NCI-H1436 treated with DMSO at 0.1 percent for 48 hours (cell line): Measurements from ENCODE around the gene BLVRA.
A peak's percentile ranks its signal among the peaks of the same experiment; 100 is the strongest.
"Not testable (repeated sequence)": the region's sequence is repeated elsewhere in the genome, so short reads cannot be mapped to it uniquely, and the experiment has no call there.

ENCODE experiments used
- DNase-seq: peaks from one replicate; lab custom pipeline; 2025; lab: John Stamatoyannopoulos, UW

Gene BLVRA

GRCh38 chr7:43758029-43758821, at the start of gene BLVRA:
Gene BLVRA (plus strand): TSS chr7:43758680. CDS start chr7:43771159, 12,479 bp downstream.
- no peak for DNase-seq

- no peak for DNase-seq
Observed at GRCh38 chr7:43711503-43711902, 47.0 kb upstream of the BLVRA start.

GRCh38 chr7:43715966-43716365, 42.5 kb upstream of the BLVRA start:
- not testable (repeated sequence) for DNase-seq

GRCh38 chr7:43716598-43716997, 41.9 kb upstream of the BLVRA start:
- no peak for DNase-seq

- no peak for DNase-seq
Observed at GRCh38 chr7:43721193-43721806, 37.2 kb upstream of the BLVRA start.

GRCh38 chr7:43723007-43723341, 35.5 kb upstream of the BLVRA start:
- no peak for DNase-seq

GRCh38 chr7:43725251-43725650, 33.2 kb upstream of the BLVRA start:
- no peak for DNase-seq

- DNase-seq = no peak
Observed at GRCh38 chr7:43726466-43726865, 32.0 kb upstream of the BLVRA start.

GRCh38 chr7:43727003-43727402, 31.5 kb upstream of the BLVRA start:
- no peak for DNase-seq

- no peak for DNase-seq
Observed at GRCh38 chr7:43727494-43727893, 31.0 kb upstream of the BLVRA start.

GRCh38 chr7:43729214-43729923, 29.1 kb upstream of the BLVRA start, which contains the start of gene COA1:
Gene COA1 (minus strand): TSS chr7:43729523. CDS start chr7:43648614, 80,909 bp downstream.
- DNase-seq = peak; percentile 23

GRCh38 chr7:43729924-43730248, 28.6 kb upstream of the BLVRA start:
- no peak for DNase-seq

GRCh38 chr7:43731494-43731893, 27.0 kb upstream of the BLVRA start:
- not testable (repeated sequence) for DNase-seq

GRCh38 chr7:43734575-43735332, 23.7 kb upstream of the BLVRA start:
- not testable (repeated sequence) for DNase-seq

- DNase-seq = no peak
Observed at GRCh38 chr7:43735403-43735801, 23.1 kb upstream of the BLVRA start.

GRCh38 chr7:43735802-43736603, 22.5 kb upstream of the BLVRA start:
- DNase-seq = no peak

GRCh38 chr7:43737467-43738127, 20.9 kb upstream of the BLVRA start:
- DNase-seq = no peak

- no peak for DNase-seq
Observed at GRCh38 chr7:43742692-43743091, 15.8 kb upstream of the BLVRA start.

- DNase-seq = no peak
Observed at GRCh38 chr7:43747328-43748105, 11.0 kb upstream of the BLVRA start.

- DNase-seq = no peak
Observed at GRCh38 chr7:43749383-43749940, 9.0 kb upstream of the BLVRA start.
